Cardiac fibroblast (primary cell): ENCODE measurements around the gene TBC1D1.

Source experiments
- DNase-seq, 2 donors: peaks; one replicate each; pipeline versions ENCODE4 v3.0.0 to v3.0.0-alpha.2; 2010; ENCODE audit warnings: low read depth in 2 of 2
- H3K4me3 ChIP-seq, 2 donors: replicated peaks in 1 of 2; 1 replicate in 1 of 2; 2 replicates in 1 of 2; pipeline ENCODE4 v1.5.1; 2011; ENCODE audit warnings: low read depth in 2 of 2, low read length in 2 of 2, mild to moderate bottlenecking in 2 of 2, moderate library complexity in 1 of 2
- TF ChIP-seq, protein P1 (sequence below): IDR thresholded peaks from one replicate; pipeline ENCODE4 v1.5.1; 2011; ENCODE audit warnings: low read depth, mild to moderate bottlenecking, low read length, inconsistent platforms

The TBC1D1 gene

DNA sequence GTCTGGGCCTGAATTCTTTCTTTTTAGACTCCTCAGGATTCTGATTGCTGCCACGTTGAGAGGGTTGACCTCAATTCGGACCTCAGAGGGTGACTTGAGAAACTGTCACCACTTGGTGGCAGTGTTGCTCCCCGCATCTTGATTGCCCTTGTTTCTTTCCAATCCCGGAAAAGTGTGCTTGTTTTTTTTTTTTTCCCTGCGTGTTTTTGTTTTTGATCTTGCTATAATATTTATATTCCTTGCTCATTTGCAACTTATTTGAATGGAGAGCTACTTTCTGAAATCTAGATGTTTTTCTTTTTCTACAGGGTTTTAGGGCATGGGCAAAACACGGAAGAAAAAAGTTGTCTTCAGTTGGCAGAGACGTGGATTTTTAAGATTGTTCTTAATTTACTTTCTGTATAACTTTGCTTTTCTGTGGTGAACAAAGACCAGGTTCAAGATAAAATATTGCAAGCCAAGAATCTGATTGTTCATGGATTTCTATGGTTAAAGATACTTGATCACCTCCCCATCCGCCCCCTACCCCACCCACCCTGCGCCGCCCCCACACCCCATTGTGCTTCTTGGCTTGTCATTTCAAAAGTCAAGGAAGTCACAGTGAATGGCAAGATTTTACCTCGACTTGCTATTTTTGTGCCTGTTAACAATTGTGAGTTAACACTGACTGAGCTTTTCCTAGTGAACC lies 171.3 kb downstream of the TBC1D1 start:
- TF ChIP-seq, protein P1, sequence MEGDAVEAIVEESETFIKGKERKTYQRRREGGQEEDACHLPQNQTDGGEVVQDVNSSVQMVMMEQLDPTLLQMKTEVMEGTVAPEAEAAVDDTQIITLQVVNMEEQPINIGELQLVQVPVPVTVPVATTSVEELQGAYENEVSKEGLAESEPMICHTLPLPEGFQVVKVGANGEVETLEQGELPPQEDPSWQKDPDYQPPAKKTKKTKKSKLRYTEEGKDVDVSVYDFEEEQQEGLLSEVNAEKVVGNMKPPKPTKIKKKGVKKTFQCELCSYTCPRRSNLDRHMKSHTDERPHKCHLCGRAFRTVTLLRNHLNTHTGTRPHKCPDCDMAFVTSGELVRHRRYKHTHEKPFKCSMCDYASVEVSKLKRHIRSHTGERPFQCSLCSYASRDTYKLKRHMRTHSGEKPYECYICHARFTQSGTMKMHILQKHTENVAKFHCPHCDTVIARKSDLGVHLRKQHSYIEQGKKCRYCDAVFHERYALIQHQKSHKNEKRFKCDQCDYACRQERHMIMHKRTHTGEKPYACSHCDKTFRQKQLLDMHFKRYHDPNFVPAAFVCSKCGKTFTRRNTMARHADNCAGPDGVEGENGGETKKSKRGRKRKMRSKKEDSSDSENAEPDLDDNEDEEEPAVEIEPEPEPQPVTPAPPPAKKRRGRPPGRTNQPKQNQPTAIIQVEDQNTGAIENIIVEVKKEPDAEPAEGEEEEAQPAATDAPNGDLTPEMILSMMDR: peak; percentile 75
- peak overlapping the region in 1 of 2 donors; percentile 35 for H3K4me3 ChIP-seq

DNA sequence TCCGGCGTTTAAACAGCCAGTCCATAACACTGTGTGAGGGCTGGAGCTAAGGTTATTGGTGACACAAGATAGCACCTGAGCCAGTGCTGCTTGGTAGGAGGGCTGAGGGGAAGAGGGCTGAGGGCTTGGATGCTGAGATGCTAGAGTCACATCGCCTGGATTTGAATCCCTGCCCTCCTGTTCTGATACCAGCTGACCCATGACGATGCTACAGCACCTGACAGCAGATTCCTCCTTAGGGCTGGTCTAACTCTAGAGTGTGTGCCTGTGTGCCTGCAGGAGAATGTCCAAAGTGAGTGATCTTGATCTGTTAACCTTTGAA lies 171.9 kb downstream of the TBC1D1 start:
- TF ChIP-seq, protein P1: no peak
- DNase-seq: no peak
- no peak overlapping the region for H3K4me3 ChIP-seq

More for the DNA sequence above, 171.3 kb downstream of the TBC1D1 start:
- DNase-seq: peak; percentile 88 to 89

DNA sequence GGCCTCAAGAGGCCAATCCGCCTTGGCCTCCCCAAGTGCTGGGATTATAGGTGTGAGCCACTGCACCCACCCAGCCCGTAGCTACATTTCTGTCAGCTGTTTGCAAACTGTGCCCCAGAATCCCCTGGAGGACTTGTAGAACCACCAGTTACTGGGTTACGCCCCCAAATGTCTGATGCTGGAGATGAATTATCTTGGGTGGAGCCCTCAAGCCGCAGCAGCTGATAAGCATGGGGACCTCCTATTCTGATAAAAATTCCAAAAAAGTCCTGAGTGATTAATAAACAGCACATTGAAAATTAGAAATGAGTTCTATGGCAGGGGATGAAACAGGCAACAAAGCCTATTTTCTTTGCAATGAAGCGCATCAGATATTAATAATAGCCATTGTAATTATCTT lies 174.3 kb downstream of the TBC1D1 start:
- TF ChIP-seq, protein P1: no peak
- no peak overlapping the region for H3K4me3 ChIP-seq
- DNase-seq: no peak

DNA sequence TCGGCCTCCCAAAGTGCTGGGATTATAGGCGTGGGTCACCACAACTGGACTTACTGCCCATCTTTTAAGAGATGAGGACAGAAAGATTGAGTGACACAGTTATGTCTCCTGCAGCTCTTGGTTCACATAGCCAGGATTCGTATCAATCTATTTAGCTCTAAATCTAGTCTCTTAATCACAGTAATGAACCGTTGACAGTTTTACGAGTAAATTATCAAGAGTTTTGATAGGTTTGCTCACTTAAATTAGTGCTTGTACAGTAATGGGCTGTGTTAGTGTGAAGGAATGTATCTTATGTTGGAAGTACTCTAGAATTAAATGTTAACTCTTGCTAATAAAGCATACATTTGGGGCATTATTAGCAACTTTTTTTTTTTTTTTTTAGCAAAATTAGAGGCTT lies 175.0 kb downstream of the TBC1D1 start:
- no peak overlapping the region for H3K4me3 ChIP-seq
- DNase-seq: no peak
- TF ChIP-seq, protein P1: no peak

DNA sequence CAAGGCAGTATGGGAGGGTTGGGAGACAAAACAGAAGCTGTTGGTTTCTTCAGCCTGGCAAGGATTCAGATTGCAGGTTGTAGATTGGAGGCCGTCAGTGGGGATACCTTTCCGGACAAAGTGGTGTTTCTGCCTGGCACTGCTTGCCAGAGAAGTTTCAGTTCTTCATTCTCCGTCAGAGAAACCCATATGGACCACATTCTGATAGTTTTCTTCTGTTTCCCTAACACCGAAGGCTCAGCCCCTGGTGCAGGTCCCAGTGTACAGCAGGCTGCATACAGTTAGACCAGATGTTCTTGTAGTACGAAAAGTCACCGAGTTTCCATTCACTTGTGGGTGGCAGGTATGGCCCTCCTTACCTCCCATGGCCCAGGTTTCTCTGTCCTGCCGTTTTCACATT lies 176.6 kb downstream of the TBC1D1 start:
- no peak for DNase-seq
- TF ChIP-seq, protein P1: no peak

DNA sequence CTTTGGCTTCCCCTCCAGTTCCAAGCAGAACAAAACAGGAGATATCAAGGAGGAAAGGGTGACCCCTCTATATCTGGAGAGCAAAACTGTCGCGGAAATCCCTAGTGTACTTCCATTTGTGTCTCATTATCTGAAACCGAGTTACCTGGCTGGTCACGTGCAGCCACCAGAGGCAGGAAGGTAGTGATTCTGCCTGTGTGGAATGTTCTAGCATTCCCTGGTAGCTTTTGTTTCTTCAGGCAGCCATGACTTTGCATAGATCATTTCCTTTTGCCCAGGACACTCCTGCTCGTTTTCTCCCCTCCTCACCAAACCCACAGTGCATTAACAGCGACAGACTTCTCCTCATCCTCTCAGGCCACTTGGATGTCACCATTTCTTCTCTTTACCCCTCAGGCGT lies 177.2 kb downstream of the TBC1D1 start:
- H3K4me3 ChIP-seq: no peak overlapping the region
- TF ChIP-seq, protein P1: no peak
- no peak for DNase-seq

More for the DNA sequence above, 176.6 kb downstream of the TBC1D1 start:
- no peak overlapping the region for H3K4me3 ChIP-seq

DNA sequence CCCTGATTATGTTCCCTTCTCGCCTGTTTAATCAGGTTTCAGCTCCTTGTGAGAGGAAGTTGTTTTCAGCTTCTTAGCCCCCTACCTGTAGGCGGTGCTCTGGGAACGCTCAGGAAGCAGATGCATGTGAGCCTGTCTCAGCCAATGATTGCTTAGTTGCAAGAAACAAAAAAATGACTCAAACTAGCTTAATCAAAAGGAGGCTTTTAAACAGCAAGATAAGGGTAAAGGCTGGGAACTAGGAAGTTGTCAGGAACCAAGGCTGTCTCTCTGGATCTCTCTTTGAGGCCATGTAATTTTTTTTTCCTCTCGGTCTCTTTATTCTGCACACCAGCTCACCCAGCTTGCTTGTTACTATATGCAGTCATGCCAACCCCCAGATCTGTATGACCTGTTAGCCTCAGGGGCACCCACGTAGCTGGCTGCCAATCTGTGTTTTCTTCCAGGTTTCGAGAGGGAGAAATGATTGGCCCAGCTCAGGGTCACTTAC lies 178.4 kb downstream of the TBC1D1 start:
- TF ChIP-seq, protein P1: peak; percentile 85
- H3K4me3 ChIP-seq: no peak overlapping the region
- peak; percentile 90 to 93 for DNase-seq
